ENCODE measurements around the gene FARSB.
A peak's percentile ranks its signal among the peaks of the same experiment; 100 is the strongest.
"Not testable (repeated sequence)": the region's sequence is repeated elsewhere in the genome, so short reads cannot be mapped to it uniquely, and the experiment has no call there.

Gene FARSB

GRCh38 chr2:222594679-222595078, 61.2 kb downstream of the FARSB start:
- no peak for DNase-seq (ENCODE audit: low read depth)
- no peak overlapping the region for H3K4me3 ChIP-seq (ENCODE audit: low read length)
- no peak for TF ChIP-seq CTCF (conservative IDR thresholded peaks at IDR 0.05; ENCODE audit: low read depth, low read length)

DNA sequence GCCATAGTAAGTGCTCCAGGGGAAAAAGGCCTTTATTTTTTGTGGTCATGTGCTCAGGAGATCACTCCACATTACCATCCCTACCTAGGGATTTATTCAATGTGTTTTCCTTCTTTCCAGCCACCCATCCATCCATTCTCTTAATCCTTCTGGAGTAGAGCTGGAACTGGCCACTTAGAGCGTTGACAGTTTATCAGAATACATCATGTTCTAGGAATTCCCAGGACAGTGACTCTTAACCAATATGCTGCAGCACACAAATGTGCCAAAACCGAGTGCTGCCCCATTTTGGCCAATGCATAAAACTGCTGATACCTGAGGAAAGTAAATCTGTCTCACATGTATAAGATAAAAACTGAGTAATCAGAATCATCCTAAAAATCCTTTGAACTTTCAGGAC, 63.7 kb downstream of the FARSB start:
- no peak overlapping the region for H3K4me3 ChIP-seq (ENCODE audit: low read length)
- no peak for TF ChIP-seq CTCF (conservative IDR thresholded peaks at IDR 0.05; ENCODE audit: low read depth, low read length)
- no peak for DNase-seq (ENCODE audit: low read depth)

- no peak overlapping the region for H3K4me3 ChIP-seq (ENCODE audit: low read length)
- TF ChIP-seq CTCF (conservative IDR thresholded peaks at IDR 0.05; ENCODE audit: low read depth, low read length), result no peak
- DNase-seq (ENCODE audit: low read depth), result no peak
Observed at GRCh38 chr2:222591661-222592060, 64.2 kb downstream of the FARSB start.

DNA sequence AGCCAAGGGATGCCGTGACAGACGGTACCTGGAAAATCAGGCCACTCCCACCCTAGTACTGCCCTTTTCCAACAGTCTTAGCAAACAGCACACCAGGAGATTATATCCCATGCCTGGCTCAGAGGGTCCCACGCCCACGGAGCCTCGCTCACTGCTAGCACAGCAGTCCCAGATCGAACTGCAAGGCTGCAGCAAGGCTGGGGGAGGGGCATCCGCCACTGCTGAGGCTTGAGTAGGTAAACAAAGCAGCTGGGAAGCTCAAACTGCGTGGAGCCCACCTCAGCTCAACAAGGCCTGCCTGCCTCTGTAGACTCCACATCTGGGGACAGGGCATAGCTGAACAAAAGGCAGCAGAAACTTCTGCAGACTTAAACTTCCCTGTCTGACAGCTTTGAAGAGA, 71.3 kb downstream of the FARSB start:
- not testable (repeated sequence) for H3K4me3 ChIP-seq (ENCODE audit: low read length); DNase-seq (ENCODE audit: low read depth)

DNA sequence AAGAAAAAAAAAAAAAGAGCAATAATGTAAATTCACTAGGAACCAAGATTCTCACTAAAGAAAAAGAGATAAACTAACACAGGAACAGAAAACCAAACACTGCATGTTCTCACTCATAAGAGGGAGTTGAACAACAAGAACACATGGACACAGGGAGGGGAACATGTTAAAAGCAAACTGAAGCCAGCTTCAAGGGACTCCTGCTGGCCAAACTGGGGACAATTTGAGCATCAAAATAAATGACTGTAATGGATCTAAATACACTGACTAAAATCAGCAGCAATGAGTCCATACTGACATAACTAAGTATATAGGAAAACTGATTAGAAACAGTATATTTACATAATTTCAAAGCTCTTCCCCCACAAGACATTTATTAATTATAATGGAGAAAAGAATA, 73.0 kb downstream of the FARSB start:
- TF ChIP-seq CTCF (conservative IDR thresholded peaks at IDR 0.05; ENCODE audit: low read depth, low read length), result peak; percentile 22
- no peak for DNase-seq (ENCODE audit: low read depth)
- no peak overlapping the region for H3K4me3 ChIP-seq (ENCODE audit: low read length)

- TF ChIP-seq CTCF (conservative IDR thresholded peaks at IDR 0.05; ENCODE audit: low read depth, low read length), result no peak
- DNase-seq (ENCODE audit: low read depth), result no peak
- H3K4me3 ChIP-seq (ENCODE audit: low read length), result no peak overlapping the region
Observed at GRCh38 chr2:222577341-222577740, 78.6 kb downstream of the FARSB start.

GRCh38 chr2:222576171-222577081, 79.5 kb downstream of the FARSB start:
- no peak for DNase-seq (ENCODE audit: low read depth)
- no peak for TF ChIP-seq CTCF (conservative IDR thresholded peaks at IDR 0.05; ENCODE audit: low read depth, low read length)
- H3K4me3 ChIP-seq (ENCODE audit: low read length), result no peak overlapping the region
